GM12878 (cell line): Measurements from ENCODE around the gene ZXDC. TPM values are rescaled to one million over a fixed set of nuclear protein-coding genes. Genes with fewer than 3 reads are reported as not detected.
A peak's percentile ranks its signal among the peaks of the same experiment; 100 is the strongest.

Source experiments
- BACH1 ChIP-seq: fragments of 450-650 bp; IDR thresholded peaks from 2 replicates; pipeline ENCODE4 v1.6.1; 2017; ENCODE audit warnings: mild to moderate bottlenecking, borderline replicate concordance
- BHLHE40 ChIP-seq, 2 experiments: fragments of 450-650 bp in 1 of 2; IDR thresholded peaks; 2 replicates each; pipeline ENCODE4 v1.6.1; 2011 to 2017; ENCODE audit warnings: low read depth in 2 of 2, borderline replicate concordance in 1 of 2, improper control_type of control experiment in 1 of 2, low read length in 1 of 2, mild to moderate bottlenecking in 1 of 2
- CBFB ChIP-seq: IDR thresholded peaks from 2 replicates; pipeline ENCODE4 v1.6.1; 2016; ENCODE audit warnings: antibody characterized with exemption, low read depth
- CBX5 ChIP-seq: sonication (generic); IDR thresholded peaks from 2 replicates; pipeline ENCODE4 v1.6.1; 2016; ENCODE audit warnings: low read depth, moderate library complexity, mild to moderate bottlenecking, inconsistent platforms
- CREB1 ChIP-seq: IDR thresholded peaks from 2 replicates; pipeline ENCODE4 v1.6.1; 2012; ENCODE audit warnings: low read depth, mild to moderate bottlenecking, inconsistent platforms
- DPF2 ChIP-seq: fragments of 450-650 bp; IDR thresholded peaks from 2 replicates; pipeline ENCODE4 v1.6.1; 2017; ENCODE audit warnings: mild to moderate bottlenecking
- EGR1 ChIP-seq, 2 experiments: IDR thresholded peaks; 1 replicate in 1 of 2; 2 replicates in 1 of 2; pipeline ENCODE4 v1.6.1; 2011 to 2012; ENCODE audit warnings: low read depth in 2 of 2, low read length in 2 of 2, borderline replicate concordance in 1 of 2, mild to moderate bottlenecking in 1 of 2, moderate library complexity in 1 of 2
- GATAD2B ChIP-seq: fragments of 450-650 bp; conservative IDR thresholded peaks from 2 replicates; pipeline ENCODE4 v1.6.1; 2017; ENCODE audit warnings: low read depth, mild to moderate bottlenecking, moderate library complexity
- HDAC6 ChIP-seq: fragments of 200-600 bp; sonication (generic); IDR thresholded peaks from one replicate; pipeline ENCODE4 v1.8.0; 2017; ENCODE audit warnings: antibody characterized with exemption; ENCODE audit not compliant: unreplicated experiment
- KLF5 ChIP-seq: fragments of 450-650 bp; IDR thresholded peaks from 2 replicates; pipeline ENCODE4 v1.6.1; 2014; ENCODE audit warnings: mild to moderate bottlenecking; ENCODE audit not compliant: partially characterized antibody
- NFIC ChIP-seq: IDR thresholded peaks from 2 replicates; pipeline ENCODE4 v1.6.1; 2012; ENCODE audit warnings: low read depth, mild to moderate bottlenecking, inconsistent platforms, low read length, moderate library complexity
- NR2F1 ChIP-seq: fragments of 450-650 bp; conservative IDR thresholded peaks from 2 replicates; pipeline ENCODE4 v1.6.1; 2017; ENCODE audit warnings: mild to moderate bottlenecking
- NRF1 ChIP-seq: conservative IDR thresholded peaks from 2 replicates; pipeline ENCODE4 v1.6.1; 2011; ENCODE audit warnings: mild to moderate bottlenecking, low read depth, low read length, improper control_type of control experiment
- POLR2A ChIP-seq: IDR thresholded peaks from 2 replicates; pipeline ENCODE4 v1.6.1; 2011; ENCODE audit warnings: low read depth, mild to moderate bottlenecking, low read length
- RAD21 ChIP-seq: IDR thresholded peaks from 2 replicates; pipeline ENCODE4 v1.6.1; 2011; ENCODE audit warnings: mild to moderate bottlenecking, low read depth, low read length, moderate library complexity; ENCODE audit not compliant: insufficient read depth
- RAD51 ChIP-seq: fragments of 450-650 bp; IDR thresholded peaks from 2 replicates; pipeline ENCODE4 v1.6.1; 2016; ENCODE audit warnings: moderate library complexity, mild to moderate bottlenecking, inconsistent platforms
- RELA ChIP-seq: fragments of 450-650 bp; IDR thresholded peaks from 2 replicates; pipeline ENCODE4 v1.8.0; 2014; ENCODE audit warnings: borderline replicate concordance; ENCODE audit not compliant: partially characterized antibody
- SP1 ChIP-seq: IDR thresholded peaks from one replicate; pipeline ENCODE4 v1.6.1; 2011; ENCODE audit warnings: low read depth, low read length
- SUPT20H ChIP-seq: IDR thresholded peaks from 2 replicates; pipeline ENCODE4 v1.6.1; 2011; ENCODE audit warnings: low read depth, mild to moderate bottlenecking, low read length, moderate library complexity, borderline replicate concordance; ENCODE audit not compliant: control insufficient read depth
- TCF3 ChIP-seq: IDR thresholded peaks from 2 replicates; pipeline ENCODE4 v1.6.1; 2012; ENCODE audit warnings: low read depth, mild to moderate bottlenecking, low read length, borderline replicate concordance; ENCODE audit not compliant: insufficient read depth
- ZNF217 ChIP-seq: fragments of 450-650 bp; IDR thresholded peaks from 2 replicates; pipeline ENCODE4 v1.6.1; 2017; ENCODE audit warnings: antibody characterized with exemption, mild to moderate bottlenecking
- ZSCAN29 ChIP-seq: fragments of 450-650 bp; IDR thresholded peaks from 2 replicates; pipeline ENCODE4 v1.6.1; 2017; ENCODE audit warnings: mild to moderate bottlenecking, moderate library complexity
- polyA plus RNA-seq, 11 experiments: library from polyadenylated mRNA; depleted of rRNA in 4 of 11; unstranded in 6 of 11; stranded (reverse) in 5 of 11; fragments of >200 nt; fragmentation: Nextera tagmentation in 4 of 11; fragmentation: Illumina TruSeq in 1 of 11; extraction: Ambion mirVana in 4 of 11; extraction: Trizol in 1 of 11; gene quantifications; 1 replicate in 1 of 11; 2 replicates in 10 of 11; pipeline versions ENCODE4 v1.2.1 to v1.2.3, GENCODE V29; 2011 to 2016; ENCODE audit warnings: inconsistent platforms in 2 of 11, missing spikeins in 2 of 11, low read depth in 1 of 11
- total RNA-seq, 4 experiments: library from RNA; depleted of rRNA in 3 of 4; stranded (reverse); fragments of >200 nt in 3 of 4; fragmentation: Illumina TruSeq in 1 of 4; extraction: Trizol in 1 of 4; gene quantifications; 2 replicates each; pipeline versions ENCODE4 v1.2.1 to v1.2.3, GENCODE V29; 2013 to 2021
- TF ChIP-seq, protein P1 (sequence below): fragments of 450-650 bp; conservative IDR thresholded peaks from 2 replicates; pipeline ENCODE4 v1.6.1; 2017; ENCODE audit warnings: mild to moderate bottlenecking, moderate library complexity
- TF ChIP-seq, protein P2 (sequence below): IDR thresholded peaks from 2 replicates; pipeline ENCODE4 v1.6.1; 2012; ENCODE audit warnings: low read depth, low read length, improper control_type of control experiment
- TF ChIP-seq, protein P3 (sequence below): fragments of 450-650 bp; IDR thresholded peaks from 2 replicates; pipeline ENCODE4 v1.6.1; 2017; ENCODE audit warnings: mild to moderate bottlenecking, moderate library complexity

ZXDC gene
- total and polyA plus RNA-seq, 10 of the 15 experiments (the other 5 are each of a cell fraction or from before 2014, with no cell fraction given), result 0.72 to 15.3 (median 8.5) TPM

DNA sequence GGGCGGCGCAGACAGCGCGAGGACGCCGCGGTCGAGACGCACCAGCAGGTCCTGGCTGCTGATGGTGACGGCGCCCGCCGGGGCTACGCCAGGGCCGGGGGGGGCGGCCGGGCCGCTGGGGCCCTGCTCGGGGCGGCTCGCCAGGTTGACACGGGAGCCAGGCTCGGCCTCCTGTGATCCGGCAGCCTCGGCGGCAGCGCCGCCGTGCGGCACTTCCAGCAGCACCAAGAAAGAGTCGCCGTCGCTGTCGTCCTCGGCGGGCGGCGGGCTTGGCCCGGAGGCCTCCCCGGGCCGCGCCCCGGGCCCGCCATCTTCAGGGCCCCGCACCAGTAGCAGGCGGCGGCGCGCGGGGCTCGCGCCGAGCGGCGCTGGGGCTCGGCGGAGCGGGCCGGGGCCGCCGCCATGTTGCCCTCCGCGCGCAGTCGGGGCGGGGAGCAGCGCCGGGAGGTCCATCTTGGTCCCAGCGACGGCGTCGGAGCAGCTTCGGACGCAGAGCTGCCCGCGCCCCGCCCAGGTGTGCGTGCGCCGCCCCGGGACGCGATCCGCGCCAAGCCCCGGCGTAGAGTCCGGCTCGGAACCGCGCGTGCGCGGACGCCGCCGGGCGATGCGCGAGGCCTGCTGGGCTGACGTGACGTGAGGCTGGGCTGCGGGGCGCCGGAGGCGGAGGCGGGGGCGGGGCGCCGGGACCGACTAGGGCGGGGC lies at the start of gene ZXDC (continued):
- TF ChIP-seq SUPT20H (no peak), DPF2 (0 out of 2 replicates have a peak, but pooled peaks have one; percentile 27), CBX5 (no peak), HDAC6 (no peak), POLR2A (peak; percentile 89), ZNF217 (0 out of 2 replicates have a peak, but pooled peaks have one; percentile 50), EGR1 (IDR thresholded peaks at IDR 0.05; ENCODE audit: borderline replicate concordance in 1 of 2, low read depth in 2 of 2, low read length in 2 of 2) (peak; percentile 36 to 73; a peak in 2 of 3 replicates), CBFB (no peak), NR2F1 (peak; percentile 68; the same call in 1 of the 2 replicates), ZSCAN29 (0 out of 2 replicates have a peak, but pooled peaks have one; percentile 37), RAD51 (no peak), KLF5 (no peak), CREB1 (peak; percentile 44; the same call in 1 of the 2 replicates), RELA (no peak), SP1 (peak; percentile 48), NRF1 (peak; percentile 42), TCF3 (0 out of 2 replicates have a peak, but pooled peaks have one; percentile 33), RAD21 (peak; percentile 49; the same call in 1 of the 2 replicates), BACH1 (peak; percentile 67), NFIC (no peak), BHLHE40 (IDR thresholded peaks at IDR 0.05; ENCODE audit: borderline replicate concordance in 1 of 2, low read depth in 2 of 2, low read length in 1 of 2) (peak in 1 of 2 experiments; percentile 7; a peak in 1 of 4 replicates), GATAD2B (peak; percentile 71; the same call in 1 of the 2 replicates)
- TF ChIP-seq, protein P1, sequence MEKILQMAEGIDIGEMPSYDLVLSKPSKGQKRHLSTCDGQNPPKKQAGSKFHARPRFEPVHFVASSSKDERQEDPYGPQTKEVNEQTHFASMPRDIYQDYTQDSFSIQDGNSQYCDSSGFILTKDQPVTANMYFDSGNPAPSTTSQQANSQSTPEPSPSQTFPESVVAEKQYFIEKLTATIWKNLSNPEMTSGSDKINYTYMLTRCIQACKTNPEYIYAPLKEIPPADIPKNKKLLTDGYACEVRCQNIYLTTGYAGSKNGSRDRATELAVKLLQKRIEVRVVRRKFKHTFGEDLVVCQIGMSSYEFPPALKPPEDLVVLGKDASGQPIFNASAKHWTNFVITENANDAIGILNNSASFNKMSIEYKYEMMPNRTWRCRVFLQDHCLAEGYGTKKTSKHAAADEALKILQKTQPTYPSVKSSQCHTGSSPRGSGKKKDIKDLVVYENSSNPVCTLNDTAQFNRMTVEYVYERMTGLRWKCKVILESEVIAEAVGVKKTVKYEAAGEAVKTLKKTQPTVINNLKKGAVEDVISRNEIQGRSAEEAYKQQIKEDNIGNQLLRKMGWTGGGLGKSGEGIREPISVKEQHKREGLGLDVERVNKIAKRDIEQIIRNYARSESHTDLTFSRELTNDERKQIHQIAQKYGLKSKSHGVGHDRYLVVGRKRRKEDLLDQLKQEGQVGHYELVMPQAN, result peak; percentile 48; the same call in 1 of the 2 replicates
- TF ChIP-seq, protein P2, sequence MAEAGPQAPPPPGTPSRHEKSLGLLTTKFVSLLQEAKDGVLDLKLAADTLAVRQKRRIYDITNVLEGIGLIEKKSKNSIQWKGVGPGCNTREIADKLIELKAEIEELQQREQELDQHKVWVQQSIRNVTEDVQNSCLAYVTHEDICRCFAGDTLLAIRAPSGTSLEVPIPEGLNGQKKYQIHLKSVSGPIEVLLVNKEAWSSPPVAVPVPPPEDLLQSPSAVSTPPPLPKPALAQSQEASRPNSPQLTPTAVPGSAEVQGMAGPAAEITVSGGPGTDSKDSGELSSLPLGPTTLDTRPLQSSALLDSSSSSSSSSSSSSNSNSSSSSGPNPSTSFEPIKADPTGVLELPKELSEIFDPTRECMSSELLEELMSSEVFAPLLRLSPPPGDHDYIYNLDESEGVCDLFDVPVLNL, result no peak
- TF ChIP-seq, protein P3, sequence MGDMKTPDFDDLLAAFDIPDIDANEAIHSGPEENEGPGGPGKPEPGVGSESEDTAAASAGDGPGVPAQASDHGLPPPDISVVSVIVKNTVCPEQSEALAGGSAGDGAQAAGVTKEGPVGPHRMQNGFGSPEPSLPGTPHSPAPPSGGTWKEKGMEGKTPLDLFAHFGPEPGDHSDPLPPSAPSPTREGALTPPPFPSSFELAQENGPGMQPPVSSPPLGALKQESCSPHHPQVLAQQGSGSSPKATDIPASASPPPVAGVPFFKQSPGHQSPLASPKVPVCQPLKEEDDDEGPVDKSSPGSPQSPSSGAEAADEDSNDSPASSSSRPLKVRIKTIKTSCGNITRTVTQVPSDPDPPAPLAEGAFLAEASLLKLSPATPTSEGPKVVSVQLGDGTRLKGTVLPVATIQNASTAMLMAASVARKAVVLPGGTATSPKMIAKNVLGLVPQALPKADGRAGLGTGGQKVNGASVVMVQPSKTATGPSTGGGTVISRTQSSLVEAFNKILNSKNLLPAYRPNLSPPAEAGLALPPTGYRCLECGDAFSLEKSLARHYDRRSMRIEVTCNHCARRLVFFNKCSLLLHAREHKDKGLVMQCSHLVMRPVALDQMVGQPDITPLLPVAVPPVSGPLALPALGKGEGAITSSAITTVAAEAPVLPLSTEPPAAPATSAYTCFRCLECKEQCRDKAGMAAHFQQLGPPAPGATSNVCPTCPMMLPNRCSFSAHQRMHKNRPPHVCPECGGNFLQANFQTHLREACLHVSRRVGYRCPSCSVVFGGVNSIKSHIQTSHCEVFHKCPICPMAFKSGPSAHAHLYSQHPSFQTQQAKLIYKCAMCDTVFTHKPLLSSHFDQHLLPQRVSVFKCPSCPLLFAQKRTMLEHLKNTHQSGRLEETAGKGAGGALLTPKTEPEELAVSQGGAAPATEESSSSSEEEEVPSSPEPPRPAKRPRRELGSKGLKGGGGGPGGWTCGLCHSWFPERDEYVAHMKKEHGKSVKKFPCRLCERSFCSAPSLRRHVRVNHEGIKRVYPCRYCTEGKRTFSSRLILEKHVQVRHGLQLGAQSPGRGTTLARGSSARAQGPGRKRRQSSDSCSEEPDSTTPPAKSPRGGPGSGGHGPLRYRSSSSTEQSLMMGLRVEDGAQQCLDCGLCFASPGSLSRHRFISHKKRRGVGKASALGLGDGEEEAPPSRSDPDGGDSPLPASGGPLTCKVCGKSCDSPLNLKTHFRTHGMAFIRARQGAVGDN, result no peak
